GM18520 (cell line): ENCODE results near the gene IP6K3.

Experiments
- ATAC-seq: cut with Tn5 transposase; IDR thresholded peaks from one replicate; pipeline ENCODE4 v1.9.1; 2021; ENCODE audit not compliant: unreplicated experiment

Gene IP6K3

GRCh38 chr6:33778444-33779121, 31.9 kb upstream of the IP6K3 start:
- no peak for ATAC-seq

GRCh38 chr6:33777398-33778388, 31.0 kb upstream of the IP6K3 start:
- no peak for ATAC-seq

GRCh38 chr6:33776764-33777163, 30.1 kb upstream of the IP6K3 start:
- ATAC-seq: no peak

- ATAC-seq: no peak
Observed at GRCh38 chr6:33776186-33776585, 29.5 kb upstream of the IP6K3 start.

GRCh38 chr6:33774774-33775173, 28.1 kb upstream of the IP6K3 start:
- ATAC-seq: no peak

- no peak for ATAC-seq
Observed at GRCh38 chr6:33772902-33773472, 26.3 kb upstream of the IP6K3 start.

- ATAC-seq: no peak
Observed at GRCh38 chr6:33772082-33772830, 25.6 kb upstream of the IP6K3 start.

- no peak for ATAC-seq
Observed at GRCh38 chr6:33771146-33772081, 24.7 kb upstream of the IP6K3 start.

- no peak for ATAC-seq
Observed at GRCh38 chr6:33770833-33771145, 24.1 kb upstream of the IP6K3 start.

GRCh38 chr6:33770124-33770832, 23.6 kb upstream of the IP6K3 start:
- ATAC-seq: no peak

GRCh38 chr6:33769248-33769821, 22.6 kb upstream of the IP6K3 start:
- ATAC-seq: no peak

GRCh38 chr6:33768644-33769120, 22.0 kb upstream of the IP6K3 start:
- no peak for ATAC-seq

GRCh38 chr6:33766921-33767907, 20.5 kb upstream of the IP6K3 start:
- no peak for ATAC-seq

- ATAC-seq: no peak
Observed at GRCh38 chr6:33765368-33765767, 18.7 kb upstream of the IP6K3 start.

GRCh38 chr6:33764036-33764435, 17.3 kb upstream of the IP6K3 start:
- no peak for ATAC-seq

GRCh38 chr6:33763483-33763882, 16.8 kb upstream of the IP6K3 start:
- no peak for ATAC-seq

- ATAC-seq: no peak
Observed at GRCh38 chr6:33762713-33763112, 16.0 kb upstream of the IP6K3 start.
